ENCODE data around the gene STPG3. TPM values are rescaled to one million over a fixed set of nuclear protein-coding genes. Genes with fewer than 3 reads are reported as not detected.
A peak's percentile ranks its signal among the peaks of the same experiment; 100 is the strongest.

STPG3 gene
- total and polyA plus RNA-seq, 2 of the 13 experiments (the other 11 are each of a cell fraction or from before 2014, with no cell fraction given), result not detected

DNA sequence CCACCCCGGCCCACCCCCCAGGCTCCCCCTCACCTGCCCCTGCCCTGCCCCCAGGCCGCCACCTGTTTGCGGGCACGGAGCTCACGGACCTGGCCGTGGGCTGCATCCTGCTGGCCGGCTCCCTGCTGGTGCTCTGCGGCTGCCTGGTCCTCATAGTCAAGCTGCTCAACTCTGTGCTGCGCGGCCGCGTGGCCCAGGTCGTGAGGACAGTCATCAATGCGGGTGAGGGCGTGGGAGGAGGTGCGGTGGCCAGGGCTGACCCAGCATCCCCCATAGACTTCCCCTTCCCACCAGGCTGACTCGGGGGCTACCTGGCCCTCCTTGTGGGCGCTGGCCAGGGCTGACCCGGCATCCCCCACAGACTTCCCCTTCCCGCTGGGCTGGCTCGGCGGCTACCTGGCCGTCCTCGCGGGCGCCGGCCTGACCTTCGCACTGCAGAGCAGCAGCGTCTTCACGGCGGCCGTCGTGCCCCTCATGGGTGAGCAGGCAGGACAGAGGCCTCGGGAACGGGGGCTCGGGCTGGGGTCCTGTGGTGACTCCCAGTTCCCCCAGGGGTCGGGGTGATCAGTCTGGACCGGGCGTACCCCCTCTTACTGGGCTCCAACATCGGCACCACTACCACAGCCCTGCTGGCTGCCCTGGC lies 16.9 kb upstream of the STPG3 start (continued):
- TF ChIP-seq, protein P1, sequence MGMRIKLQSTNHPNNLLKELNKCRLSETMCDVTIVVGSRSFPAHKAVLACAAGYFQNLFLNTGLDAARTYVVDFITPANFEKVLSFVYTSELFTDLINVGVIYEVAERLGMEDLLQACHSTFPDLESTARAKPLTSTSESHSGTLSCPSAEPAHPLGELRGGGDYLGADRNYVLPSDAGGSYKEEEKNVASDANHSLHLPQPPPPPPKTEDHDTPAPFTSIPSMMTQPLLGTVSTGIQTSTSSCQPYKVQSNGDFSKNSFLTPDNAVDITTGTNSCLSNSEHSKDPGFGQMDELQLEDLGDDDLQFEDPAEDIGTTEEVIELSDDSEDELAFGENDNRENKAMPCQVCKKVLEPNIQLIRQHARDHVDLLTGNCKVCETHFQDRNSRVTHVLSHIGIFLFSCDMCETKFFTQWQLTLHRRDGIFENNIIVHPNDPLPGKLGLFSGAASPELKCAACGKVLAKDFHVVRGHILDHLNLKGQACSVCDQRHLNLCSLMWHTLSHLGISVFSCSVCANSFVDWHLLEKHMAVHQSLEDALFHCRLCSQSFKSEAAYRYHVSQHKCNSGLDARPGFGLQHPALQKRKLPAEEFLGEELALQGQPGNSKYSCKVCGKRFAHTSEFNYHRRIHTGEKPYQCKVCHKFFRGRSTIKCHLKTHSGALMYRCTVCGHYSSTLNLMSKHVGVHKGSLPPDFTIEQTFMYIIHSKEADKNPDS (CRISPR knock-in tag; IDR thresholded peaks at IDR 0.05), result no peak
- TF ChIP-seq FOXC1 (CRISPR knock-in tag; IDR thresholded peaks at IDR 0.05; ENCODE audit: borderline replicate concordance) (0 out of 2 replicates have a peak, but pooled peaks have one; percentile 27), ZSCAN29 (CRISPR knock-in tag; conservative IDR thresholded peaks at IDR 0.05) (no peak), ZNF670 (CRISPR knock-in tag; IDR thresholded peaks at IDR 0.05; ENCODE audit: borderline replicate concordance) (no peak), ZSCAN20 (CRISPR knock-in tag; IDR thresholded peaks at IDR 0.05; ENCODE audit: borderline replicate concordance) (no peak), RCOR2 (CRISPR knock-in tag; IDR thresholded peaks at IDR 0.05) (no peak), AKAP8 (CRISPR knock-in tag; IDR thresholded peaks at IDR 0.05) (peak; percentile 56; the same call in 1 of the 2 replicates), ZNF724P (CRISPR knock-in tag; IDR thresholded peaks at IDR 0.05; ENCODE audit: borderline replicate concordance) (no peak), RBM39 (IDR thresholded peaks at IDR 0.05; ENCODE audit: low read depth, low read length, poor library complexity, severe bottlenecking) (no peak)
- TF ChIP-seq, protein P2, sequence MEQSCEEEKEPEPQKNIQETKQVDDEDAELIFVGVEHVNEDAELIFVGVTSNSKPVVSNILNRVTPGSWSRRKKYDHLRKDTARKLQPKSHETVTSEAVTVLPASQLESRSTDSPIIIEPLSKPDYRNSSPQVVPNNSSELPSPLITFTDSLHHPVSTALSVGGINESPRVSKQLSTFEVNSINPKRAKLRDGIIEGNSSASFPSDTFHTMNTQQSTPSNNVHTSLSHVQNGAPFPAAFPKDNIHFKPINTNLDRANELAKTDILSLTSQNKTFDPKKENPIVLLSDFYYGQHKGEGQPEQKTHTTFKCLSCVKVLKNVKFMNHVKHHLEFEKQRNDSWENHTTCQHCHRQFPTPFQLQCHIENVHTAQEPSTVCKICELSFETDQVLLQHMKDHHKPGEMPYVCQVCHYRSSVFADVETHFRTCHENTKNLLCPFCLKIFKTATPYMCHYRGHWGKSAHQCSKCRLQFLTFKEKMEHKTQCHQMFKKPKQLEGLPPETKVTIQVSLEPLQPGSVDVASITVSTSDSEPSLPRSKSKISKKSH (CRISPR knock-in tag; IDR thresholded peaks at IDR 0.05; ENCODE audit: borderline replicate concordance), result no peak

Data from HepG2 (cell line).